SU-DHL-6 (cell line): ENCODE data around the gene TESK2.

ENCODE experiments used
- EZH2phosphoT487 ChIP-seq: fragments of 200-600 bp; sonication (generic), shearing (Covaris generic); conservative IDR thresholded peaks from 2 replicates; pipeline ENCODE4 v1.6.1; 2018; ENCODE audit warnings: mild to moderate bottlenecking, antibody characterized with exemption, low read length, moderate library complexity, mixed read lengths
- TF ChIP-seq, protein P1 (sequence below): fragments of 200-600 bp; sonication (generic); IDR thresholded peaks from one replicate; pipeline ENCODE4 v1.5.1; 2017; ENCODE audit warnings: antibody characterized with exemption, mild to moderate bottlenecking, low read length, moderate library complexity; ENCODE audit not compliant: insufficient read depth, poor library complexity, severe bottlenecking

DNA sequence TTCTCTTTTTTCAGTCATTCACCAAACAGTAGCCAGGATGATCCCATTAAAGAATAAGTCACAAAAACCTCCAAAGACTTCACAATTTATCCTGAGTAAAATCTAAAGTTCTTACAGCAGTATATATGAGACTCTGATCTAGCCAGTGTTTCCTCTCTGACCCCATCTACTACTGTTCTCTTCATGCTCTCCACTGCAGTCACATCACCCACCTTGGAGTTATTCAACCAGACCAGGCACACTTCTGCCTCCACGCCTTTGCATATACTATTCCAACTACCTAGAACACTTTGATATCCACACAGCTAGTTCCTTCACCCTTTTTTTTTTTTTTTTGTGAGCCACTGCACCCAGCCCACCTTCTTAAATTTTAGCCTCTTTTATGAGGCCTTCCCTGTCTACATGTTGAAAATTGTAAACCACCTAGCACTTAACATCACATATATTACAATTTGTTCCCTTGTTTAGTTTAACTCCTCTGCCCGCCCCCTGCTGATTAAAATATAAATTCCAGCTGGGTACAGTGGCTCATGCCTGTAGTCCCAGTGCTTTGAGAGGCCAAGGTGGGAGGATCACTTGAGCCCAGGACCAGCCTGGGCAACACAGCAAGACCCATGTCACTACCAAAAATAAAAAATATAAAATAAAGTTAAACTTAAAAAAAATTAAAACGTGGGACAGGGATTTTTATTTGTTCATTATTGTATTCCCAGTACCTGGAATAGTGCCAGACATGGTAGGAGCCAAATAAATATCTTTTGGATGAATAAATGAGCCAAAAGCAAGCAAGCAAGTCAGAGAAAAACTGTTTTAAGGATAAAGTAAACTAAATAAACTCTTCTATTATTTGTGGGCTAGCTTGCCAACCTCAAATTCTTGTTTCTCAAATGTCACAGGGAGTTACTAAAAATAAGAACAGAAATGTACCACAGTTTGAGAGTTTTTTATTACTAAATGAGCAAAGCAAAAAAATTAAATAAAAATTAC, 115.6 kb downstream of the TESK2 start:
- TF ChIP-seq, protein P1, sequence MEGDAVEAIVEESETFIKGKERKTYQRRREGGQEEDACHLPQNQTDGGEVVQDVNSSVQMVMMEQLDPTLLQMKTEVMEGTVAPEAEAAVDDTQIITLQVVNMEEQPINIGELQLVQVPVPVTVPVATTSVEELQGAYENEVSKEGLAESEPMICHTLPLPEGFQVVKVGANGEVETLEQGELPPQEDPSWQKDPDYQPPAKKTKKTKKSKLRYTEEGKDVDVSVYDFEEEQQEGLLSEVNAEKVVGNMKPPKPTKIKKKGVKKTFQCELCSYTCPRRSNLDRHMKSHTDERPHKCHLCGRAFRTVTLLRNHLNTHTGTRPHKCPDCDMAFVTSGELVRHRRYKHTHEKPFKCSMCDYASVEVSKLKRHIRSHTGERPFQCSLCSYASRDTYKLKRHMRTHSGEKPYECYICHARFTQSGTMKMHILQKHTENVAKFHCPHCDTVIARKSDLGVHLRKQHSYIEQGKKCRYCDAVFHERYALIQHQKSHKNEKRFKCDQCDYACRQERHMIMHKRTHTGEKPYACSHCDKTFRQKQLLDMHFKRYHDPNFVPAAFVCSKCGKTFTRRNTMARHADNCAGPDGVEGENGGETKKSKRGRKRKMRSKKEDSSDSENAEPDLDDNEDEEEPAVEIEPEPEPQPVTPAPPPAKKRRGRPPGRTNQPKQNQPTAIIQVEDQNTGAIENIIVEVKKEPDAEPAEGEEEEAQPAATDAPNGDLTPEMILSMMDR: no peak
- TF ChIP-seq EZH2phosphoT487: no peak
